Heart right ventricle (tissue), 16 donors: ENCODE data around the gene NR2E3. TPM values are rescaled to one million over a fixed set of nuclear protein-coding genes. Genes with fewer than 3 reads are reported as not detected.
"Not testable (repeated sequence)": the region's sequence is repeated elsewhere in the genome, so short reads cannot be mapped to it uniquely, and the experiment has no call there.

Experiments used
- ATAC-seq, 8 donors: fragments of 200-7000 bp; cut with Tn5 transposase; one replicate each; pipeline ENCODE4 v1.9.1; 2020; ENCODE audit warnings: mild to moderate bottlenecking in 8 of 8, moderate library complexity in 8 of 8, moderate number of reproducible peaks in 1 of 8
- DNase-seq, 2 donors: peaks; one replicate each; pipeline ENCODE4 v3.0.0-alpha.2; 2020
- H3K27ac ChIP-seq, 10 donors: fragments of 200-600 bp; sonication (generic) in 2 of 10; one replicate each; pipeline versions ENCODE4 v1.5.0 to v1.8.0; 2020 to 2022; ENCODE audit warnings: mild to moderate bottlenecking in 3 of 10
- H3K27me3 ChIP-seq, 7 donors: fragments of 200-600 bp; one replicate each; pipeline ENCODE4 v1.8.0; 2021 to 2022; ENCODE audit warnings: mild to moderate bottlenecking in 2 of 7
- H3K36me3 ChIP-seq, 9 donors: fragments of 200-600 bp; sonication (generic) in 1 of 9; one replicate each; pipeline versions ENCODE4 v1.5.0 to v1.8.0; 2020 to 2022; ENCODE audit warnings: mild to moderate bottlenecking in 2 of 9
- H3K4me1 ChIP-seq, 9 donors: fragments of 200-600 bp; sonication (generic) in 1 of 9; one replicate each; pipeline versions ENCODE4 v1.5.0 to v1.8.0; 2020 to 2022; ENCODE audit warnings: mild to moderate bottlenecking in 4 of 9
- H3K4me3 ChIP-seq, 10 donors: fragments of 200-600 bp; sonication (generic) in 2 of 10; one replicate each; pipeline versions ENCODE4 v1.5.0 to v1.8.0; 2020 to 2022; ENCODE audit warnings: mild to moderate bottlenecking in 7 of 10, moderate library complexity in 2 of 10
- H3K9me3 ChIP-seq, 11 donors: fragments of 200-600 bp in 10 of 11; sonication (generic) in 2 of 11; one replicate each; pipeline versions ENCODE4 v1.5.0 to v1.8.0; 2013 to 2022; ENCODE audit warnings: mild to moderate bottlenecking in 2 of 11, control low read depth in 1 of 11, moderate library complexity in 1 of 11
- WGBS, 2 donors: extraction: QIAGEN DNeasy Blood & Tissue Kit; methylation state at CpG; one replicate each; pipeline ENCODE4 v1.1.7; 2013; ENCODE audit warnings: inconsistent platforms in 1 of 2; 5-methylcytosine and 5-hydroxymethylcytosine counted together
- intact Hi-C, 10 donors: fragments of 100-400 bp; cut with DNase I; formaldehyde crosslinking; loops; one replicate each; pipeline versions ENCODE4 v1.11.1 to v1.14.2; 2022
- polyA plus RNA-seq, 2 donors: library from polyadenylated mRNA; stranded (reverse); fragments of 200-250 nt; gene quantifications; one replicate each; pipeline ENCODE4 v1.2.3, GENCODE V29; 2013
- total RNA-seq, 10 donors: library from RNA; stranded (reverse); fragmentation: NEBNext Ultra II Directional in 3 of 10; extraction: Animal tissue kit (Norgen Biotek cat#: 25700) in 3 of 10; gene quantifications; one replicate each; pipeline versions ENCODE4 v1.2.1 to v1.2.4, GENCODE V29; 2021 to 2023
- TF ChIP-seq, protein P1 (sequence below), 9 donors: fragments of 200-600 bp; sonication (generic) in 2 of 9; IDR thresholded peaks; one replicate each; pipeline versions ENCODE4 v1.5.0 to v1.8.0; 2021 to 2022; ENCODE audit warnings: antibody characterized with exemption in 9 of 9, mild to moderate bottlenecking in 5 of 9, moderate library complexity in 1 of 9
- donor health status: Arrhythmogenic right ventricular cardiomyopathy.
- donor health status: ischemic (EF 13 %, LVEDD 7.1; RV severe dilation, severe dysfunction).
- donor health status: healthy with polysubstance abuse.
- donor health status: DM: no; HTN: yes; CAD: no.
- donor health status: DM: no; HTN: no; CAD: no.
- donor health status: ischemic (EF 25% LVEDD 6.9; RV normal size, moderate dysfunction).
- donor health status: ischemic (EF 25% LVEDD 5.7; RV mildly dilated, moderate dysfunction).
- donor health status: healthy.
- donor health status: DM: yes; HTN: yes; CAD: no.
- donor health status: Ischemic cardiomyopathy.
- donor health status: ischemic (EF 35%, LVEDD 5.7; RV mildly dilated, moderate dysfunction).
- donor health status: nonischemic (EF 11% LVEDD 7.7; RV severe dilation, severe dysfunction).
- donor health status: DM: yes; HTN: yes; CAD: no.
- donor health status: PGD.
- donor health status: ischemic (EF 29% LVEDD 5.4; RV normal size, mild dysfunction).
- donor health status: nonischemic (EF 23%, LVEDD 6.1; RV moderate dilation, normal function).

NR2E3 gene
- total and polyA plus RNA-seq, 12 donors, result 0.04 to 0.26 (median 0.13) TPM; not detected in 8

DNA sequence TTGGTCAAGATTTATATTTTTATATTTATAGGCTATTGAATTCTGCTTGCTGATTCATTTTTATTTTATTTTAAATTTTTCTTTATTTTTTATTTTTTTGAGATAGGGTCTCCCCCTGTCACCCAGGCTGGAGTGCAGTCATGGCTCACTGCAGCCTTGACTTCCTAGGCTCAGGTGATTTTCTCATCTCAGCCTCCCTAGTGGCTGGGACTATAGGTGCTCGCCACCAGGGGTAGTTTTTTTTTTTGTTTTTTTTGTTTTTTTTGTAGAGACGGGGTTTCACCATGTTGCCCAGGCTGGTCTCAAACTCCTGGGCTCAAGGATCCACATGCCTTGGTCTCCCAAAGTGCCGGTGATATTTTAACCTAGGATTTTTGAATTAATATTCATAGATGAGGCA, 31.2 kb downstream of the NR2E3 start:
- H3K27ac ChIP-seq, result no peak overlapping the region
- DNase-seq (no peak), ATAC-seq (no peak)
- intact Hi-C loops, result no loop called here
- H3K4me1 ChIP-seq, result peaks cover 0 to 16% (median 0%) of the 10 kb centered on the region in 9 donors
- TF ChIP-seq, protein P1, sequence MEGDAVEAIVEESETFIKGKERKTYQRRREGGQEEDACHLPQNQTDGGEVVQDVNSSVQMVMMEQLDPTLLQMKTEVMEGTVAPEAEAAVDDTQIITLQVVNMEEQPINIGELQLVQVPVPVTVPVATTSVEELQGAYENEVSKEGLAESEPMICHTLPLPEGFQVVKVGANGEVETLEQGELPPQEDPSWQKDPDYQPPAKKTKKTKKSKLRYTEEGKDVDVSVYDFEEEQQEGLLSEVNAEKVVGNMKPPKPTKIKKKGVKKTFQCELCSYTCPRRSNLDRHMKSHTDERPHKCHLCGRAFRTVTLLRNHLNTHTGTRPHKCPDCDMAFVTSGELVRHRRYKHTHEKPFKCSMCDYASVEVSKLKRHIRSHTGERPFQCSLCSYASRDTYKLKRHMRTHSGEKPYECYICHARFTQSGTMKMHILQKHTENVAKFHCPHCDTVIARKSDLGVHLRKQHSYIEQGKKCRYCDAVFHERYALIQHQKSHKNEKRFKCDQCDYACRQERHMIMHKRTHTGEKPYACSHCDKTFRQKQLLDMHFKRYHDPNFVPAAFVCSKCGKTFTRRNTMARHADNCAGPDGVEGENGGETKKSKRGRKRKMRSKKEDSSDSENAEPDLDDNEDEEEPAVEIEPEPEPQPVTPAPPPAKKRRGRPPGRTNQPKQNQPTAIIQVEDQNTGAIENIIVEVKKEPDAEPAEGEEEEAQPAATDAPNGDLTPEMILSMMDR (IDR thresholded peaks at IDR 0.05), result no peak
- H3K27me3 ChIP-seq, result no peaks in the 10 kb centered on the region
- H3K9me3 ChIP-seq, result no peaks in the 10 kb centered on the region
- H3K36me3 ChIP-seq, result peaks cover 0 to 81% (median 7%) of the 10 kb centered on the region in 9 donors
- no peak overlapping the region for H3K4me3 ChIP-seq
- 97 to 98% methylated on average over 3 of the region's 3 CpGs for WGBS, 2 donors

DNA sequence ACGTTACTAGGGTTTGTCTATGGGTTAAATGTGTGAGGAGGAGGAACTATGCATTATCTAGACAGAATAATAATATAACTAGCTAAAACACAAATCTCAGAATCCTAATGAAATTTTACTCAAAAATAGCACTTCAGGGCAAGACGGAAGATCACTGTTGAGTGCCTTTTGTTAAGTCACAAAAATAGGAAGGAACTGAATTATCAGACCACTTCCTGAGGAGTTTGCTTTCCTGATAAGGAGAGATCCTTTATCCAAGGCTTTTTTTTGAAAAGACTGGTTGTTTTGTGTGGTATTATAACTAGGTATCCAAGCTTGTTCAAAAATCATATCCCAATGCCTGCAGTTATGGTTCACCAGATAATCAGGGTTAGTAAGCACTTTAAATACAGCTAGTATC, 34.6 kb downstream of the NR2E3 start:
- H3K27ac ChIP-seq, result no peak overlapping the region
- peaks cover 0 to 98% (median 26%) of the 10 kb centered on the region in 9 donors for H3K36me3 ChIP-seq
- no peaks in the 10 kb centered on the region for H3K27me3 ChIP-seq
- ATAC-seq (no peak), DNase-seq (no peak)
- intact Hi-C loops, result no loop called here
- no peak overlapping the region for H3K4me3 ChIP-seq
- H3K9me3 ChIP-seq, result no peaks in the 10 kb centered on the region
- TF ChIP-seq, protein P1 (IDR thresholded peaks at IDR 0.05), result no peak
- 73 to 75% methylated on average over 2 of the region's 2 CpGs for WGBS, 2 donors
- H3K4me1 ChIP-seq, result peaks cover 0 to 10% (median 0%) of the 10 kb centered on the region in 9 donors

DNA sequence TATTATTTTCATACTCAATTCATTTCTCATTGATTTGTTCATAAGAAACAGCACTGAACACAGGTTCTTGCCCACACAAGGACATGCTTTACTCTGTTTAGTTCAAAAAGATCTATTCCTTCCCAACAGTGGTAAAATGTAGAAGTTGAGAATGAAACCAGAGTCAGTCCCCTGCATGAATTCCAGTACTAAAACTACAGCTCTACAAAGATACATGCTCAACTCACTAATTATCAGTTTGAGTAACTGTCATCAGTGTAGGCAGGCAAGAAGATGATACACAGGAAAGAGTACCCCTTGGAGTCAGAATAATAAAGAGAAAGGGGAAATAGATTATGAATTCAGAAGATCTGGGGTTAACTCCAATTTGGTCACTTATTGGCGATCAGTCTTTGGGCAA, 43.2 kb downstream of the NR2E3 start:
- intact Hi-C loops, result no loop called here
- Histone ChIP-seq H3K4me3 (no peak overlapping the region), H3K27ac (no peak overlapping the region), H3K36me3 (peaks cover 0 to 78% (median 25%) of the 10 kb centered on the region in 9 donors), H3K4me1 (no peaks in the 10 kb centered on the region), H3K27me3 (no peaks in the 10 kb centered on the region), H3K9me3 (no peaks in the 10 kb centered on the region)
- WGBS, 2 donors, result 93 to 94% methylated on average over 1 of the region's 1 CpG
- ATAC-seq (no peak), DNase-seq (no peak)
- TF ChIP-seq, protein P1 (IDR thresholded peaks at IDR 0.05), result no peak

DNA sequence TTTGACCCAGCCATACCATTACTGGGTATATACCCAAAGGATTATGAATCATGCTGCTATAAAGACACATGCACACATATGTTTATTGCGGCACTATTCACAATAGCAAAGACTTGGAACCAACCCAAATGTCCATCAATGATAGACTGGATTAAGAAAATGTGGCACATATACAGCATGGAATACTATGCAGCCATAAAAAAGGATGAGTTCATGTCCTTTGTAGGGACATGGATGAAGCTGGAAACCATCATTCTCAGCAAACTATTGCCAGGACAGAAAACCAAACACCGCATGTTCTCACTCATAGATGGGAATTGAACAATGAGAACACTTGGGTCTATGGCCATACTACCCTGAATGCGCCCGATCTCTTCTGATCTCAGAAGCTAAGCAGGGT, 47.9 kb downstream of the NR2E3 start:
- WGBS, 2 donors, result 94 to 98% methylated on average over 4 of the region's 4 CpGs
- H3K4me1 ChIP-seq, ATAC-seq, H3K27me3 ChIP-seq, H3K27ac ChIP-seq, intact Hi-C loops, DNase-seq, H3K9me3 ChIP-seq, H3K4me3 ChIP-seq: not testable (repeated sequence)
- H3K36me3 ChIP-seq, result peaks cover 0 to 64% (median 3%) of the 10 kb centered on the region in 9 donors
